ENCODE data around the gene BZW2. TPM values are rescaled to one million over a fixed set of nuclear protein-coding genes. Genes with fewer than 3 reads are reported as not detected.

BZW2 gene
- total and polyA plus RNA-seq, 2 of the 13 experiments (the other 11 are each of a cell fraction or from before 2014, with no cell fraction given), result 21.8 to 95.2 TPM

GRCh38 chr7:16644636-16645592 is 1.1 kb upstream of the BZW2 start (continued):
- TF ChIP-seq ATF4 (CRISPR knock-in tag; IDR thresholded peaks at IDR 0.05), result no peak
- TF ChIP-seq HNF1A (IDR thresholded peaks at IDR 0.05; ENCODE audit: low read depth), result no peak
- no peak for TF ChIP-seq HNF1A (CRISPR knock-in tag; IDR thresholded peaks at IDR 0.05; ENCODE audit: borderline replicate concordance)
- no peak for TF ChIP-seq SMARCC2 (IDR thresholded peaks at IDR 0.05)
- TF ChIP-seq FOXC1 (CRISPR knock-in tag; IDR thresholded peaks at IDR 0.05; ENCODE audit: borderline replicate concordance), result no peak
- TF ChIP-seq MAFG (CRISPR knock-in tag; IDR thresholded peaks at IDR 0.05), result no peak
- no peak for TF ChIP-seq SMAD1 (CRISPR knock-in tag; IDR thresholded peaks at IDR 0.05; ENCODE audit: borderline replicate concordance, low read depth)
- no peak for TF ChIP-seq ZNF205 (CRISPR knock-in tag; IDR thresholded peaks at IDR 0.05)
- TF ChIP-seq ZNF609 (CRISPR knock-in tag; IDR thresholded peaks at IDR 0.05; ENCODE audit: borderline replicate concordance), result no peak
- TF ChIP-seq ZNF331 (CRISPR knock-in tag; IDR thresholded peaks at IDR 0.05), result no peak
- TF ChIP-seq TEAD2 (CRISPR knock-in tag; IDR thresholded peaks at IDR 0.05), result no peak
- peak; percentile 46; the same call in 1 of the 2 replicates for TF ChIP-seq PHF8 (CRISPR knock-in tag; IDR thresholded peaks at IDR 0.05)
- TF ChIP-seq ZNF740 (CRISPR knock-in tag; IDR thresholded peaks at IDR 0.05), result no peak
- TF ChIP-seq ZNF749 (CRISPR knock-in tag; IDR thresholded peaks at IDR 0.05; ENCODE audit: borderline replicate concordance), result no peak
- no peak for TF ChIP-seq MYPOP (CRISPR knock-in tag; IDR thresholded peaks at IDR 0.05)
- TF ChIP-seq ZNF879 (CRISPR knock-in tag; IDR thresholded peaks at IDR 0.05), result no peak
- no peak for TF ChIP-seq ZNF350 (CRISPR knock-in tag; IDR thresholded peaks at IDR 0.05; ENCODE audit: borderline replicate concordance, low read depth)
